Tibial nerve (tissue), 3 donors: ENCODE results near the gene SLC25A33.

Source experiments
- POLR2A ChIP-seq, 2 donors: fragments of 450-650 bp; IDR thresholded peaks; one replicate each; pipeline ENCODE4 v1.6.1; 2017; ENCODE audit warnings: antibody characterized with exemption in 2 of 2, mild to moderate bottlenecking in 2 of 2, moderate library complexity in 2 of 2
- TF ChIP-seq, protein P1 (sequence below), 5 experiments: fragments of 200-600 bp in 3 of 5; fragments of 450-650 bp in 2 of 5; sonication (generic) in 3 of 5; IDR thresholded peaks; one replicate each; pipeline ENCODE4 v1.5.1; 2016 to 2019; ENCODE audit warnings: antibody characterized with exemption in 5 of 5, mild to moderate bottlenecking in 3 of 5, moderate library complexity in 2 of 5

DNA sequence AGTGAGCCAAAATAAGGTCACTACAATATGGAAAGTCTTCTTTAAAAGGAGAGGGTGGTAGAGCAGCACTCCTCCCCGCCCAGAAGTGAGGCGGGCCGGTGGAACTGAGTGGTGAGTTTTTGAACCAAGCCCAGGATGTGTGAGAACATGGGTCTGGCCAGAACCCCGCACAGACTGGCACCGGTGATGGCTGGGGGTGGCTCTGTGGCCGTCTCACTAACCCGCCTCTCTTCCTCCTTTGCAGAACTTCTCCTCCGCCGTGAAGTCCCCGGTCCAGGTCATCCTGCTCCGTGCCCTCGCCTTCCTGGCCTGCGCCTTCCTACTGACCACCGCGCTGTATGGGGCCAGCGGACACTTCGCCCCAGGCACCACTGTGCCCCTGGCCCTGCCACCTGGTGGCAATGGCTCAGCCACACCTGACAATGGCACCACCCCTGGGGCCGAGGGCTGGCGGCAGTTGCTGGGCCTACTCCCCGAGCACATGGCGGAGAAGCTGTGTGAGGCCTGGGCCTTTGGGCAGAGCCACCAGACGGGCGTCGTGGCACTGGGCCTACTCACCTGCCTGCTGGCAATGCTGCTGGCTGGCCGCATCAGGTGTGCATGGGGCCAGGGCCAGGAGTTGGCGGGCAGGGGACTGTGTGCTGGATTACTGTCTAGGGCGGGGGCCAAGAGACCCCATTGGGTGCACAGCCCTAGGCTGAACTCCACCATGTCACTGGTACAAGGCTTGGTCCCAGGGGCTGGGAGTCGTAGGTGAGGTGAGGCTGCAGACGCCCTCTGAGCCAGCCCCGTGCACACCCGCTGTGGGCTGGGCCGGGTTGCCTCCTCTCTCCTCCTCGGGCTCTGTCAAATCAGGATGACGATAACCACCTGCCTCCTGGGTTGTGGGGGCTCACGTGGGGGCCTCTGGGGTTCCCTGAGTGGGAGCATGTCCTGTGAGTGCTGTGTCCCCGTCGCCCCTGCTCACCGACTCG, 61.9 kb downstream of the SLC25A33 start:
- TF ChIP-seq, protein P1, sequence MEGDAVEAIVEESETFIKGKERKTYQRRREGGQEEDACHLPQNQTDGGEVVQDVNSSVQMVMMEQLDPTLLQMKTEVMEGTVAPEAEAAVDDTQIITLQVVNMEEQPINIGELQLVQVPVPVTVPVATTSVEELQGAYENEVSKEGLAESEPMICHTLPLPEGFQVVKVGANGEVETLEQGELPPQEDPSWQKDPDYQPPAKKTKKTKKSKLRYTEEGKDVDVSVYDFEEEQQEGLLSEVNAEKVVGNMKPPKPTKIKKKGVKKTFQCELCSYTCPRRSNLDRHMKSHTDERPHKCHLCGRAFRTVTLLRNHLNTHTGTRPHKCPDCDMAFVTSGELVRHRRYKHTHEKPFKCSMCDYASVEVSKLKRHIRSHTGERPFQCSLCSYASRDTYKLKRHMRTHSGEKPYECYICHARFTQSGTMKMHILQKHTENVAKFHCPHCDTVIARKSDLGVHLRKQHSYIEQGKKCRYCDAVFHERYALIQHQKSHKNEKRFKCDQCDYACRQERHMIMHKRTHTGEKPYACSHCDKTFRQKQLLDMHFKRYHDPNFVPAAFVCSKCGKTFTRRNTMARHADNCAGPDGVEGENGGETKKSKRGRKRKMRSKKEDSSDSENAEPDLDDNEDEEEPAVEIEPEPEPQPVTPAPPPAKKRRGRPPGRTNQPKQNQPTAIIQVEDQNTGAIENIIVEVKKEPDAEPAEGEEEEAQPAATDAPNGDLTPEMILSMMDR (IDR thresholded peaks at IDR 0.05): no peak
- TF ChIP-seq POLR2A (IDR thresholded peaks at IDR 0.05): no peak
